Epidermal melanocyte (primary cell): ENCODE results near the gene TMEM209.

ENCODE experiments used
- DNase-seq: peaks from one replicate; pipeline ENCODE4 v3.0.0; 2011; ENCODE audit warnings: low spot score; ENCODE audit not compliant: insufficient read length

TMEM209 gene

GRCh38 chr7:130144312-130145171 is 60.7 kb downstream of the TMEM209 start:
- peak; percentile 43 for DNase-seq

- DNase-seq: no peak
Observed at GRCh38 chr7:130143986-130144311, 61.3 kb downstream of the TMEM209 start.

DNA sequence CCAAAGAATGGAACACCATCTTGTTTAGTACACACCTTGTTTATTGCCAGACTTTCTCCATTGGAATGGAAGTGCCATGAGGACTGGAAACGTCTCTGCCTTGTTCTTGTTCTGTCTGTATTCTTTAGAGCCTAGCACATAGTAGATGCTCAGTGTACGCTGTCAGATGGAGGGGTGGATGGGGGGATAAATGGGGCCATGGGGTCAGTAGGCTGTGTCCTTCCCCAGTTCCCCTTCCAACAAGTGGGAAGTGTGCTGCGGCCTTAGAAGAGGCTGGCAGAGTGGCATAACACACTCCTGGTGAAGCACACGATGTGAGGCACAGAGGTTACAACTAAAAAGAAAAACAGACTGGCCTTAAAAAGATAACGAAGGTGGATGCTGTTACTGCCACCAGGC is 61.9 kb downstream of the TMEM209 start:
- DNase-seq: no peak

GRCh38 chr7:130142654-130143333 is 62.4 kb downstream of the TMEM209 start:
- DNase-seq: no peak

- no peak for DNase-seq
Observed at GRCh38 chr7:130141884-130142653, 63.1 kb downstream of the TMEM209 start.

DNA sequence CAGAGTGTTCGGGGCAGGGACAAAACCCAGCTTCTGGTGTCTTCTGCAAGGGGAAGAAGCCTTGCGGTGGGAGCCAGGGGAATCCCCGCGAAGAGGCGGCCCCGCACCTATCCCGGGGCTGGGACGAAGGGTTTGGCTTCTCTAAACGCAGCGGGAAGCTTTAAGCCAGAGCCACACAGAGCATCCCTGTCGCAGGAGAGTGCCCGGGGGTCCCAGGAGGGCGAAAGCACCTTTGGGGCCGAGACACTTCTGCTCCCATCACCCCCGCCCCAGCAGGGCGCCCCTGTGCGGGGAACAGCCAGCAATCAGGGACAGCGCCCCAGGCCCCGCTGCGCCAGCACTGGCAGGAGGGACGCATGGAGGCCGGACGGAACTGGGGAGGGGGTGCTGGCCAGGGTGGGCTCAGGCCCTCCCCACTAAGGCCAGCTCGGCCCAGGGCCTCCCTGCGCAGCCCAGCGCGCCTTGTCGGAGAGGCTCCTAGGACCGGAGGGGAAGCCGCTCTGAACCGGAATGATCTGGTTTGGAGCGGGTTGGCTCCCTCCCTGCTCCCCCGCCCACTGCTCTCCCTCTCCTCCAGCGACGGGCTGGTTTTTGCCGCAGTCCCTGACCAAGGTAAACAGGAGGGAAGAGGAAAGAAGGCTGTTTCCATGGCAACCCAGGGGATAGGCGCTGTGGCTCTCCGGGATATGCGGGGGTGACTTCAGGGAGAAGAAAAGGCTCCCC is 63.9 kb downstream of the TMEM209 start:
- DNase-seq: no peak

DNA sequence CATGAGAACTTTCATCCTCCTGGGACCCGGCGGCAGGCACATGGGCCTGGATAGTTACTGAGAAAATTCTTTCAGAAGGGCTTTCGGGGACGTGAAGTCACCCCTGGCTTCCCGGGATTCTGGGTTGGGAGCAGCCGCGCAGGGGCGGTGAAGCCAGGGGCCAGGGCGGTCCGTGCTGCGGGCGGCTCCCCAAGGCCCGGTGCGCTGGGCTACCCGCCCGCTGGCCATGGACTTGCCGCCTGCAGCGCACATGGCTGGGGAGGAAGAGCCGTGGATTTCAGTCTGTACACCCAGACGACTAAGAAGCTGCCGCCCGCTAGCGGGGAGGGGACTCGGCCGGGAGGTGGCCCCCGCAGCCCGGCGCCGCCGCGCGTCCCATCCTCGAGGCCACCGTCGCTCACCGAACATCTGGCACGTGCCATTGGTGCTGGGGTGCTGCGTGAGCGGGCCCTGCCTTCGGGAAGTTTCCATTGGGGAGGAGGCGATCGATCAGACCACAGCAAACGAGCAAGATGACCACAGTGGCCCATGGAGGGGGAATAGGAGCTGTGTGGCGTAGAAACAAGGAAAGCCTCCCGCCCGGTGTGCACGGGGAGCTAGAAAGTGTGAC is 64.5 kb downstream of the TMEM209 start:
- DNase-seq: no peak

DNA sequence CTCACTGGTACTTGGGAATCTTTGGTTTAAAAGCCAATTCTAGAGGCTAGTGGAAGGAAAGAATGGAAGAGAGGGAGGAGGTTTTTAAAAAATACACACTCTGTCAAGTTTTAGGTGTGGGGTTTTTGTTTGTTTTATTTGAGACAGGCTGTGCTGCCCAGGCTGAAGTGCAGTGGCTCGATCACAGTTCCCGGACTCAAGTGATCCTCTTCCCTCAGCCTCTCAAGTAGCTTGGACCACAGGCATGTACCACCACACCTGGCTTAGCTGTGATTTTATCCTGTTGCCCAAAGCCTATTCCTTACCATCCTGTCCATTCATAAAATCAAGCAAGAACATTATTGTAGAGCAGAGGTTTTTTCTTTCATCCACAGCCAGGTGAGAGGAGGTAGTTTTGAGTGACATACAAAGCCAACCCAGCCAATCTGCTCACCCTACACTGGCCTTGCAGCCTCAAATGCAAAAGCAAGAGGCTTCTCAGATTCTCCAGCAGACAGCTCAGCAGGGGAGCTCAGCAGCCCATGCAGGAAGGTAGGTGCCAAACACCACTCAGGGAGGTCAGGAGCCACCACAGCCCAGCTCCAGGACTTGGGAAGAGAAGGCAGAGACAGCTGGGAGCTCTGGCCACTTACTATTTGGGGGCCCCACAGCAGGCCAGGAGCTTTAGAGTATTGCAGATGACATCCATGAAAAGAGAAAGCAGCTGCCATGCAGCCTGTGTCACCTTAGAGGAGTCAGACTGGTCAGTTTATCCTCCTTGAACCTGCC is 65.8 kb downstream of the TMEM209 start:
- no peak for DNase-seq

DNA sequence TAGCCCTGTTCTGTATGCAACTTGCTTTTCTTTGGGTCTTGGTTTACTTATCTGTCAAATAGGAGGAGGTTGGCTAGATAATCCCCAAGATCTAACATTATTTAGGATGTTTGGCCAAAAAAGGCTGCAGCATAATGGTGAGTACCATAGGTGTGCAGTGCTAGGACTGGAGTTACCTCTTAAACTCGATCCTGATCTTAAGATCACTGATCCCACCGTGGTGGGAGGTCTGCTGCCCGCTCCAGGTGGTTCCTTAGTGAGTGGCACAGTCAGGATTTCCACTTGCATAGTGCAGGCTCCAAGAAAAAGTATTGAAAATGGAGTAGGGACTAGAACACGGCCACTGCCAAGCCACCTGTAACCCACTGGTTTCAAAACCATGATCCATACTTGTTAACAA is 68.0 kb downstream of the TMEM209 start:
- no peak for DNase-seq

GRCh38 chr7:130136579-130137167 is 68.5 kb downstream of the TMEM209 start:
- DNase-seq: no peak

DNA sequence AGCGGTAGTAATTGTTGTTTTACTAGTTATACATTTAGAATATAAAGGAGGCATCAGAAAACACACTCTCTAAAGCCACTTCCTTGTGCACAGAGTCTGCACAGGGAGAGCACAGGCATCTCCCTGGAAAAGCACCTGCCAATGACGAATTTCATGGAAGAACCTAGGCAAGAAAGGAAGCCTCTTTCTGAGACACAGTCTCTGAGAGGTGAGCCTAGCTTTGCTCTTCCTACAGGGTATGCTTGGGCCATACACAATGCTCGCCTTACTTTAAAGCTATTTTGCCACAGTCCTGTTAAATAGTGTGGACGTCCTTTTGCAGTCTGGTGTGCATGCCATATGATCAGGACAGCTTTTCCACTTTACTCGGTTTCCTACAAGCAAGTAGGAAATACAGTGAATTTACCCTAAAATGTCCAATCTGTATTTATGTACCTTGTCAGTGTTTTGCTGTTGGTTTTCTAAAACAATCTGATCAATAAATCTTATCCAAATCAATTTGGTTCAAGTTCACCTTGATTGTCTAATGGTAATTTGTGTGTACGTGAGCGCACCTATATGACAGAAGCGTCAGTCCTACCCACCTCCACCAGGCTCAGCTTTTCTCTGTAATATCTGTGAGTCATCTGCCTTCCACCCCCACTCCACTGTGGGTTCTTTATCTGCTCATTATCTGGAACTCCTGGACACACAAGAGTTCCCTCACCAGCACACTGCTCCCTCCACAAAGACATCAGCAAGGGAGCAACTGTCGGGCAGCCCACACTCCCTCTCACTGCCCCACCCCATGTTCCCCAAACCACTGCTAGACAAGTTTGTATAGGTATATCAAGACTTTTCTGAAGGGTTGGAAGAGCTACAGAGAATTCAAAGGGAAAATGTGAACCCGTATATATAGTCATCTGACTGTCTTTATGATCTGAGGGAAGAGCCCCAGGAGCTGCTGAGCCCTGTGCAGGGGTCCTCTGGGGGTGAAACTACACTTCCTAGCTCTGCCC is 69.7 kb downstream of the TMEM209 start:
- DNase-seq: no peak

DNA sequence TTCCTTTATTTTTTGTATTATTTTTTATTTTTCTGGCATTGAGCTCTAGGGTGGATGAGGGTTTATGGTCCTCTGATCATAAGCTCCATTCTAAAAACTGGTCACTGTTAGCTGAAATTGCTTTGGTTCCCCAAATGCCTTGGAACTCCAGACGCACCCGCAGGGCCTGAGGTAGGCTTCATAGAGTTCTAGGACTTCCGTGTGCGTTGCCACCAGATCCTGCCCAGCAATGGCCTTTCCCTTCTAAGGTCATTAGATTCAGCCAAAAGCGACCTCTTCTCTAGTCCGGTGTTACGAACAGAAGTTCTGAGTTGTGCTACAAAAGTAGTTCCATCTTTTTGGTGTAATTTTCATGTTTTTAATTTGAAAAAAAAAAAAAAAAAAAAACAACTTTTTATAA is 70.5 kb downstream of the TMEM209 start:
- DNase-seq: no peak

DNA sequence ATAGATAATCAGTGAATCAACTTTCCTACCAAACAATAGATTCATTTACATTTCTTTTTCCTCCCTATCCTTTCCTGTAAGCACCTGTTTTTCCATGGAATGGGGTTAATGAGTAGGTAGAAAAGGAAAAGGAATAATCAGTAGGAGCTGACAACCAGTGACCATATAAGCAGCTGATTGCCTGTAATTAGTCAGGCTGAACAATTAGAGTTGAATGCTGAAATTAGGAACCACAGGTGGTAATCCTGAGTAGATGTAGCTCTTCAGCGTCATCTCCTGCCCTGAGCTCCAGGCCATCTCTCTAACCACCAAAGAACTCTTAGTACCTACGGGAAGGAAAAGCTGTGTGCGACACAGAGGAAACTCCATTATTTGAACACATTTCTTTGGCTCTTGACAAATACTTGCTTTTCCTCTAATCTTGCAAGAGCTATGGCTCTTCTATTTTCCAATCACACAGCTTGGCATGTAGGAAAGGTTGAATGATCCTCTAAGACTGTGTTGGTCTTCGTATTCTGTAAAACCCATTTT is 71.0 kb downstream of the TMEM209 start:
- DNase-seq: no peak

DNA sequence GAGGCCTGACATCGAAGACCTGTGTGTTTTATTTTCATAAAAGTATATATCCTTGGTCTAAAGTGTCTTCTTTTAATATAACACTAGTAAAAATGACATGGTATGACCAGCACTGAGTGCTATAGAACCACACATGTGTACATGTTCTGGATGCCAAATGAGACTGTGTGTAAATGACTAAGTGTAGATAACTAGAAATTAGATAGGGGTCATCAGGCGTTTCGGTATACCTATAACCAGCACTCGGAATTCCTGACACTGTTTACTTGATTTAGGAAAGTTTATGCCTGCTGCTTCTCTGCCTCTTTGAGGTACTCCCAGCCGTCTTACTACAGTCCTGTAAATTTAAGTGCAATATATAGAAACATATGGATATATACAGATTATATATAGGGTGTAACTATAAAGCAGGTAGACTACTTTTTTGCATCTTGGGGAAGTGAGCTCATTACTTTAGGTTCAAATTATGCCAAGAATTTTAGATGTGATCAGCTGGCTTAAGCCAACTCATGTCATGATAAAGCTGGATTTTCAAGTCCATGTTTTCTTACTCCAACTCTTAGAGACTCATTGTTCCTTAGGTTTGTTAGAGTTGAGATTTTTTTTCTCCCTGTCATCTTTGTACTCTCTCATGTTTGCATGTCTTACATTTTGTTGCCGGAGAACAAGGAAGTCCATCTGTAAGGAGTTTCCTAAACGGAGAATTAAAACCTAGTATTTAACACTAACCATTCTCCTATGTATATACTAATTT is 72.0 kb downstream of the TMEM209 start:
- DNase-seq: no peak

- no peak for DNase-seq
Observed at GRCh38 chr7:130131964-130132875, 73.0 kb downstream of the TMEM209 start.

DNA sequence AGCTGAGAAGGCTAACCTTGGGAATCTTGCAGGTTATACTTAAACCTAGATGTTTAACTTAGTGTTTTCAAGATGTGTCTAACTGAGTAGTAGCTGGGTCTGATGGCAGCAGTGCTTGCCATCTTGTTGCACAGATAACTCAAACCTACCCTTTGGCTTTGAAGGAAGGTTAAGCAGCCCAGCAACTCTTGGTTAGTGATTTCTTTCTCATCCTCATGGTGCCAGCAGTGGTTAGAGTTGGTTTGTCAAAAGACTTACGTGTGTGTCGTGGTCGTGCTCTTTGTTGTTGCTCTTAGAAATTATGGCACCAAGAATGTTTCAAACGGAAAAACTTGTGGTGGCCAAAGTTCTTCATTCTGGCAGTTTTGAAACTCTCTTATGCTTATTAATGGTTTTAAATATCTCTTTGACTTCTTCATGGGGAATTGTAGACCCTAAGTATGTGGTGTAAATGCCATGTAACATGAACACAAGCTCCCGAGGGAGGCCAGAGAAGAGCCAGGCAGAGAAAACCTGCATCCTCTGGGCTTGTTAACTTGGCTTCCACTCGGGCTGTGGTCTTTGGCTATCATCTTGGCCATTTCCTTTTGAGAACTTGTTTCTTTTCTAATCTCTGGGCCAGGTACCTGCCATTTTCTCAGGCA is 73.9 kb downstream of the TMEM209 start:
- no peak for DNase-seq
